Stimulated activated CD4-positive, alpha-beta T cell treated with anti-CD3 and anti-CD28 coated beads, Interleukin-15, amount 100 ng/mL, for 24 hours (primary cell): ENCODE results near the gene OR52N5.

ENCODE experiments used
- DNase-seq: peaks from one replicate; pipeline ENCODE4 v3.0.0-alpha.2; 2020

OR52N5 gene

GRCh38 chr11:5783255-5783654 is at the start of gene OR52N5:
Gene OR52N5 (minus strand): TSS chr11:5783355. CDS start chr11:5778634, 4,721 bp downstream.
- DNase-seq, result no peak

- DNase-seq, result no peak
Measured at GRCh38 chr11:5831196-5831829, 48.2 kb upstream of the OR52N5 start.

- no peak for DNase-seq
Measured at GRCh38 chr11:5818245-5818886, 35.2 kb upstream of the OR52N5 start.

- DNase-seq, result no peak
Measured at GRCh38 chr11:5815534-5815933, 32.4 kb upstream of the OR52N5 start.

GRCh38 chr11:5809905-5810795 is 27.0 kb upstream of the OR52N5 start:
- no peak for DNase-seq

- DNase-seq, result no peak
Measured at GRCh38 chr11:5809122-5809519, 26.0 kb upstream of the OR52N5 start.

GRCh38 chr11:5808500-5809121 is 25.5 kb upstream of the OR52N5 start, which contains the start of gene OR52N2:
Gene OR52N2 (plus strand): TSS chr11:5808924. CDS start chr11:5820336, 11,412 bp downstream.
- peak; percentile 77 for DNase-seq

GRCh38 chr11:5807580-5807979 is 24.4 kb upstream of the OR52N5 start:
- no peak for DNase-seq

- DNase-seq, result no peak
Measured at GRCh38 chr11:5803982-5804381, 20.8 kb upstream of the OR52N5 start.

- no peak for DNase-seq
Measured at GRCh38 chr11:5796541-5796940, 13.4 kb upstream of the OR52N5 start.

- DNase-seq, result no peak
Measured at GRCh38 chr11:5791165-5791564, 8.0 kb upstream of the OR52N5 start, which contains the start of gene OR52N1. Gene OR52N1 (minus strand): TSS chr11:5791265. CDS start chr11:5788816, 2,449 bp downstream.

- no peak for DNase-seq
Measured at GRCh38 chr11:5767056-5767455, 16.1 kb downstream of the OR52N5 start.

GRCh38 chr11:5753943-5754342 is 29.2 kb downstream of the OR52N5 start, which contains the start of gene OR52N4:
Gene OR52N4 (plus strand): TSS chr11:5754243. CDS start chr11:5754741, 498 bp downstream.
- DNase-seq, result no peak

- no peak for DNase-seq
Measured at GRCh38 chr11:5749836-5750235, 33.3 kb downstream of the OR52N5 start.

GRCh38 chr11:5746614-5747013 is 36.5 kb downstream of the OR52N5 start:
- no peak for DNase-seq

GRCh38 chr11:5738431-5738830 is 44.7 kb downstream of the OR52N5 start:
- no peak for DNase-seq

GRCh38 chr11:5737670-5738392 is 45.3 kb downstream of the OR52N5 start:
- DNase-seq, result no peak

- DNase-seq, result no peak
Measured at GRCh38 chr11:5737091-5737490, 46.1 kb downstream of the OR52N5 start.

- no peak for DNase-seq
Measured at GRCh38 chr11:5736396-5736795, 46.8 kb downstream of the OR52N5 start, which contains the start of gene OR56B1. Gene OR56B1 (plus strand): TSS chr11:5736448. CDS start chr11:5736517, 69 bp downstream.

GRCh38 chr11:5727691-5728090 is 55.5 kb downstream of the OR52N5 start:
- DNase-seq, result no peak

- DNase-seq, result no peak
Measured at GRCh38 chr11:5726351-5726750, 56.8 kb downstream of the OR52N5 start.
